NK-92 treated with Interleukin-12 subunit alpha and Interleukin-12 subunit beta, amount 100 ng/mL, for 24 hours (cell line): ENCODE data around the gene MRPL40.
"Not testable (repeated sequence)": the region's sequence is repeated elsewhere in the genome, so short reads cannot be mapped to it uniquely, and the experiment has no call there.

Experiments
- DNase-seq: peaks from one replicate; lab custom pipeline; 2025; lab: John Stamatoyannopoulos, UW

Gene MRPL40

GRCh38 chr22:19442166-19442565, 9.8 kb downstream of the MRPL40 start:
- no peak for DNase-seq

DNA sequence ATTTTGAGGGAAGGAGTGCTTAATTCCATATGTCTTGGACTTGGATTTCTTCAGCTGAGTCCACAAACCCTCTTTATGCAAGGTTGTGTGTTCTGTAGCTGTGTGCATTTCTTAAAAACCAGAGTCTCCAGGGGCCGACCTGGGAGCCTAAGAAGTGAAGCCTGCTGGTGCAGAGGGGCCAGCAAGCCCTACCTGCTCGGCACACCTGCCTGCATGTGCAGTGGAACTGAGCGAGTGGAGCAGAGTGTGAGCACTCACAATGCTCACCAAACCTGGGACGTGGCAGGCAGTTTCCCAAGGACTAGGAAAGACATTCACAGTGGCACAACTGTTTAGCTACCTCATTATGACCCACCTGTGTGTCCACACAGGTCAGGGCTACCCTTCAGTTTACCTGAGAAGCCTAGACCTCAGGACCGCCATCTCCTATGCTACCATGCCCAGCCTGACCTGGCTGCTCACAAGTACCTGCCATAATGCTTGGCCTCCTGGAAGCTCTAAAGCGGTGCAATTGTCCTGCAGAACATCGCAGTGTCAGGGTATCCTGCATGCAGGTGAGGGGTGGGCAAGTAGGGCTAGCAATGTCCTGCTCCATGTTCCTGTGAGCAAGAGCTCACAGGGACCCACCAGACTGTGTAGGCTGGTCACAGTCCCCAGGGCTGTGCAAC, 11.3 kb downstream of the MRPL40 start:
- DNase-seq = no peak

- DNase-seq = not testable (repeated sequence)
These were observed 13.1 kb downstream of the MRPL40 start for GRCh38 chr22:19445279-19445982.

GRCh38 chr22:19446603-19447329, 14.4 kb downstream of the MRPL40 start:
- DNase-seq = no peak

- peak; percentile 75 for DNase-seq
These were observed 15.2 kb downstream of the MRPL40 start, which contains the start of gene C22orf39 for GRCh38 chr22:19447330-19448075. C22orf39 (minus strand) TSS chr22:19447711; CDS start chr22:19447688, 23 bp downstream.

GRCh38 chr22:19448076-19448607, 15.8 kb downstream of the MRPL40 start:
- DNase-seq = no peak

DNA sequence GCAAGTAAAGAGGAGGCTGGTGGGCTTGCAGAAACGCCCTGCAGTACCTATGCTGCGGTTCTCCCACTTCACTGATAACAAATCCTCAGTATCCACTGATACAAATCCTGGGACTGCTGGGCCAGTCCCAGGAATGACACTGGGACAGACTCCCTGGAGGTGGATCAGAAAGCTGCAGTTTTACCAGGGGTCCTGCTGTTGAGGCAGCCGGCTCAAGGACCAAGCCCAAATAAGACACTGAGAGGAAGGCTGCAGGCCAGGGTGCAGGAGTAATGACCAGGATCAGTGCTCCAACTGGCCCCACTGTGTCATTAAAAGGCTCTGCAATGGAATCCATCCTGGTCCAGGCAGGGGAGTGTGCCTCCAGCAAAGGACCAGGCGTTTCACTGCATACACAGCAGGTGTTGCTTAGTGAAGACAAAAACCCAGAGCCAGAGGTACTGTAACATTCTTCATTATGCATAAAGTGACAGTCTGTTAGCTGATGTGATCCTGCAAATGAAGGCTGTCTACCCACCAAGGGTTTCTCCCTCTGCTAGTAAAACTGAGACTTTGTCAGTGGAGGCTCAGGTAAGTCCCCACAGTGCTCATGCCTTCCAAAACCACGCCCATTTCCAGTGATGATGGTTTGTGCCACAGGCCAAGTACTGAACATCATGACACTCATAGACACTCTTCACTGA, 16.5 kb downstream of the MRPL40 start:
- no peak for DNase-seq

DNA sequence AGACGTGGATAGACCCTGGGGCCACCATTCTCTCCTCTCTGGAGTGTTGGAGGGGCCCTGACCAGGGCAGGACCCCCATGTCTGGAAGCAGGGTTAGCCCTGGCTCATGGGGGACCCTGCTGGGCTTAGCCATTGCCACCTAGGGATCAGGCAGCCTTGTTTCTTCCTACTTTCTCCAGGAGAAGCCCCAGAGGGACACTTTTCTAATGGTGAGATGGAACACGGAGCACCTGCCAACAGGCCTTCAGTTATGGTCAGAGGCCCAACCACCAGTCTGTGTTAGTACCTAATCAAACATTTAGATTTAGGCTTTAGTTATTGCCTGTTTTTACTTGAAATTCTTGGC, 17.1 kb downstream of the MRPL40 start:
- no peak for DNase-seq

GRCh38 chr22:19450363-19451175, 18.2 kb downstream of the MRPL40 start:
- no peak for DNase-seq

- DNase-seq = no peak
These were observed 19.2 kb downstream of the MRPL40 start for GRCh38 chr22:19451570-19451969.

DNA sequence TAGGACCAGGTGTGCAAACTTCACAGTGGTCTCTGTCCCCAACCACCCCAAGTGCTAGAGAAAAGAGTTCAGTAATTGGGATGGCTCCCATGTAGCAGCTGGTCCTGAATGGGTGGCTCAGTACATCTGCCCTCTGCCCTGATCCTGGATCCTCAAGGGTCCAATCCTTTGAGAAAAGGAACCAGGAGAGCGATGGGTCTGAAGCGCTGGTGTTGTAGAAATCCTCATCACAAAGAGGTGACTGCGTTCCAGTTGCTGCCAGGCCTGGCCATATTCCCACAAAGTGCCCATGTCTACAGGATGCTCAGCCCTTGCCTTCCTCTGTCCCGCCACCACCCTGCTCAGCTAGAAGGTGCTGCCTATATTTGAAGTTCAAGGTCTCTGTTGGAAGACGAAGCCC, 21.4 kb downstream of the MRPL40 start:
- DNase-seq = no peak

GRCh38 chr22:19454156-19454555, 21.8 kb downstream of the MRPL40 start:
- DNase-seq = no peak

DNA sequence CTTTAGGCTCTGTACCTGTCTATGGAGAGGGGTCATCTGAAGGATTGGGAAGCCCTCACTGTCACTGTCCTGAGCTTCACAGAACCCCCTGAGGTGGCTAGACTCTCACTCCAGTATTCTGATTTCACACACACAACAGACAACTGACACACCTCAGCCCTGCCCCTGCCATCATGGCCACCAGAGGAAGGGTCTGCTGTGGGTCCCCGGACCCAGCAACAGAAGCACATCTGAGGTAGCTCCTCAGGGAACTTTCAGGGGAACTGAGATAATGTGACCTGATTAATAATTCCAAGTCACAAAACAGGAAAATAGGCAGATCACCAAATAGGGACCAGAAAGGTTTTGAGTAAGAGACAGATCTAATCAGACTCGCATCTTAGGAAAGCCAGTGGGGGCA, 22.7 kb downstream of the MRPL40 start:
- DNase-seq = no peak

- no peak for DNase-seq
These were observed 23.4 kb downstream of the MRPL40 start for GRCh38 chr22:19455585-19456370.

GRCh38 chr22:19456541-19456940, 24.2 kb downstream of the MRPL40 start:
- no peak for DNase-seq

GRCh38 chr22:19457828-19458428, 25.6 kb downstream of the MRPL40 start:
- DNase-seq = no peak

- no peak for DNase-seq
These were observed 27.7 kb downstream of the MRPL40 start for GRCh38 chr22:19460036-19460435.

GRCh38 chr22:19461506-19461905, 29.2 kb downstream of the MRPL40 start:
- DNase-seq = no peak

DNA sequence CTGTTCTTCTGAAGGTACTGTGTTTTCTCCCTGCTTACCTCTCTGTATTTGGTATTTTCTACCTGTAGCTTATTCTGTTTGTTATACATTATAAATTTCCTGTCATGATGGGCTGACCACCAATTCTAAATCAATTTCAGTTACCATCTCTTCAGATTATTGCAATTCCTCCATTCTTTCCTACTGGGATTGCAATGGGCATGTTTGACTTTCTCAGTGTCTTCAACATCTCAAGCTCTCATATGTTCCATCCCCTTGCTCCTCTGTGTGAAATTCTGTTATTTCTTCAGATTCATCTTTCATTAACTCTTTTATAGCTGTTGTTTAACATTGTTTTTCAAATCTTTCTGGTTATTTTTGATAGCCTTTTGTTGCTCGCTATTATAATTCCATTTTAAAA, 30.7 kb downstream of the MRPL40 start:
- DNase-seq = no peak
